K562 (cell line): ENCODE data around the gene HBG1. TPM values are rescaled to one million over a fixed set of nuclear protein-coding genes. Genes with fewer than 3 reads are reported as not detected.
A peak's percentile ranks its signal among the peaks of the same experiment; 100 is the strongest.

Source experiments
- ATAC-seq: fragments of 200-7000 bp; cut with Tn5 transposase; 3 replicates; pipeline ENCODE4 v1.9.1; 2020; ENCODE audit warnings: moderate library complexity
- BruUV-seq: library from RNA; stranded (reverse); fragments of 400-500 nt; replicated peaks from 2 replicates; lab custom pipeline; 2021; lab: Mats Ljungman, UMichigan
- CTCF ChIA-PET: fragments of 300-600 bp; formaldehyde crosslinking; extraction: SDS; loops from one replicate; lab custom pipeline; 2021; ENCODE audit warnings: low intra/inter-chr PET ratio; lab: Yijun Ruan, JAX
- POLR2A ChIA-PET: fragments of 300-600, 350-650 bp; sonication (Branson Sonifier 250); formaldehyde crosslinking; extraction: SDS; loops from one replicate; lab custom pipeline; 2021; ENCODE audit warnings: antibody characterized with exemption, inconsistent platforms; lab: Yijun Ruan, JAX
- DNase-seq, 4 experiments: peaks; one replicate each; pipeline versions ENCODE4 v3.0.0 to v3.0.0-alpha.2; 2011 to 2018; ENCODE audit warnings: low spot score in 3 of 4, mixed read lengths in 3 of 4; ENCODE audit errors: extremely low read depth in 1 of 4
- FAIRE-seq: peaks from 2 replicates; lab custom pipeline; 2011; peaks lifted over from hg19 to GRCh38; lab: Jason Lieb, UNC
- H2AFZ ChIP-seq: 2 replicates; pipeline ENCODE4 v1.6.0; 2011; ENCODE audit warnings: low read depth, low read length, control low read depth, inconsistent platforms
- H3K27ac ChIP-seq: fragments of 200-600 bp; 3 replicates; pipeline ENCODE4 v1.8.0; 2011; ENCODE audit warnings: low read depth, mild to moderate bottlenecking, control low read depth, inconsistent platforms, low read length, moderate library complexity, mixed read lengths; ENCODE audit errors: extremely low read depth
- H3K27me3 ChIP-seq, 2 experiments: fragments of 300-600 bp in 1 of 2; 2 replicates in 1 of 2; 3 replicates in 1 of 2; pipeline versions ENCODE4 v1.6.0 to v1.8.0; 2011; ENCODE audit warnings: inconsistent platforms in 2 of 2, low read length in 2 of 2, mild to moderate bottlenecking in 1 of 2, mixed read lengths in 1 of 2, moderate library complexity in 1 of 2; ENCODE audit not compliant: control insufficient read depth in 2 of 2, insufficient read depth in 2 of 2
- H3K36me3 ChIP-seq: fragments of 300-600 bp; 3 replicates; pipeline ENCODE4 v1.8.0; 2011; ENCODE audit warnings: mild to moderate bottlenecking, low read length, inconsistent platforms; ENCODE audit not compliant: control insufficient read depth, insufficient read depth
- H3K4me1 ChIP-seq, 2 experiments: fragments of 200-600 bp in 1 of 2; replicated peaks in 1 of 2; 2 replicates in 1 of 2; 3 replicates in 1 of 2; pipeline versions ENCODE4 v1.5.1 to v1.8.0; 2011; ENCODE audit warnings: inconsistent platforms in 2 of 2, low read length in 2 of 2, mild to moderate bottlenecking in 1 of 2, mixed read lengths in 1 of 2, moderate library complexity in 1 of 2; ENCODE audit not compliant: control insufficient read depth in 2 of 2, insufficient read depth in 2 of 2
- H3K4me2 ChIP-seq: 2 replicates; pipeline ENCODE4 v1.6.1; 2011; ENCODE audit warnings: low read length, control low read depth, inconsistent platforms, mixed read lengths; ENCODE audit not compliant: insufficient read depth
- H3K4me3 ChIP-seq: fragments of 200-600 bp; sonication (generic), shearing (Covaris generic); 2 replicates; pipeline ENCODE4 v1.5.1; 2016; ENCODE audit warnings: control low read depth, inconsistent platforms
- H3K79me2 ChIP-seq: fragments of 200-600 bp; 3 replicates; pipeline ENCODE4 v1.8.0; 2011; ENCODE audit warnings: low read length, inconsistent platforms; ENCODE audit not compliant: control insufficient read depth, insufficient read depth
- H3K9ac ChIP-seq, 2 experiments: 2 replicates each; pipeline versions ENCODE4 v1.6.0 to v1.6.1; 2011; ENCODE audit warnings: low read depth in 2 of 2, low read length in 2 of 2, control low read depth in 1 of 2, inconsistent platforms in 1 of 2, mild to moderate bottlenecking in 1 of 2, mixed read lengths in 1 of 2; ENCODE audit not compliant: insufficient read depth in 1 of 2
- H3K9me1 ChIP-seq: one replicate; pipeline ENCODE4 v1.6.0; 2011; ENCODE audit warnings: inconsistent platforms, mild to moderate bottlenecking, low read length, moderate library complexity; ENCODE audit not compliant: control insufficient read depth, insufficient read depth
- H3K9me3 ChIP-seq: replicated peaks from 2 replicates; pipeline ENCODE4 v1.5.1; 2011; ENCODE audit warnings: low read depth, low read length, inconsistent platforms; ENCODE audit not compliant: control insufficient read depth, insufficient read depth
- H4K20me1 ChIP-seq: replicated peaks from 2 replicates; pipeline ENCODE4 v1.6.1; 2011; ENCODE audit warnings: low read length, inconsistent platforms, mixed read lengths; ENCODE audit not compliant: control insufficient read depth, insufficient read depth
- AFF1 ChIP-seq, 2 experiments: fragments of 450-650 bp; IDR thresholded peaks; 2 replicates each; pipeline ENCODE4 v1.6.1; 2018; ENCODE audit warnings: mild to moderate bottlenecking in 2 of 2, low read depth in 1 of 2; ENCODE audit not compliant: partially characterized antibody in 2 of 2
- CCNT2 ChIP-seq: IDR thresholded peaks from 2 replicates; pipeline ENCODE4 v1.6.1; 2011; ENCODE audit warnings: borderline replicate concordance, low read depth, mild to moderate bottlenecking, moderate library complexity, mixed read lengths, low read length; ENCODE audit not compliant: insufficient read length; ENCODE audit errors: extremely low read depth
- CREM ChIP-seq: IDR thresholded peaks from 2 replicates; pipeline ENCODE4 v1.6.1; 2014; ENCODE audit warnings: antibody characterized with exemption, low read depth
- ELF4 ChIP-seq: fragments of 450-650 bp; formaldehyde crosslinking; IDR thresholded peaks from 2 replicates; pipeline ENCODE4 v1.4.0; 2022; ENCODE audit warnings: missing genetic modification characterization
- PHB ChIP-seq: fragments of 250-450 bp; sonication (Bioruptor Pico); IDR thresholded peaks from 2 replicates; pipeline ENCODE4 v1.5.0; 2021
- POLR2AphosphoS2 ChIP-seq: IDR thresholded peaks from 2 replicates; pipeline ENCODE4 v1.6.1; 2012; ENCODE audit warnings: low read length, improper control_type of control experiment
- POLR3A ChIP-seq: IDR thresholded peaks from 2 replicates; pipeline ENCODE4 v1.6.1; 2011; ENCODE audit warnings: borderline replicate concordance, mild to moderate bottlenecking, moderate library complexity; ENCODE audit not compliant: insufficient read length, insufficient read depth; ENCODE audit errors: extremely low read depth
- SAFB2 ChIP-seq: fragments of 200-400 bp; formaldehyde crosslinking; IDR thresholded peaks from 2 replicates; pipeline ENCODE4 v1.6.1; 2018; ENCODE audit warnings: borderline replicate concordance, low read length, low read depth, moderate library complexity; ENCODE audit not compliant: severe bottlenecking
- SNIP1 ChIP-seq: fragments of 450-650 bp; IDR thresholded peaks from 2 replicates; pipeline ENCODE4 v1.7.1; 2017; ENCODE audit warnings: low read depth, mild to moderate bottlenecking
- SP2 ChIP-seq: IDR thresholded peaks from 2 replicates; pipeline ENCODE4 v1.6.1; 2011; ENCODE audit warnings: mild to moderate bottlenecking, low read depth, low read length, moderate library complexity; ENCODE audit not compliant: poor library complexity, severe bottlenecking; ENCODE audit errors: extremely low read depth
- SUPT5H ChIP-seq: fragments of 450-650 bp; IDR thresholded peaks from 2 replicates; pipeline ENCODE4 v1.6.1; 2016
- ZNF197 ChIP-seq: fragments of 200-800 bp; sonication (Bioruptor generic); IDR thresholded peaks from 2 replicates; pipeline ENCODE4 v1.6.1; 2016; ENCODE audit warnings: low read depth, missing genetic modification characterization, missing compliant biosample characterization
- ZNF324 ChIP-seq: fragments of 250-450 bp; sonication (Bioruptor Pico); IDR thresholded peaks from 2 replicates; pipeline ENCODE4 v1.4.0; 2020; ENCODE audit warnings: mild to moderate bottlenecking
- ZNF41 ChIP-seq: fragments of 250-450 bp; sonication (Bioruptor Pico); conservative IDR thresholded peaks from 2 replicates; pipeline ENCODE4 v1.4.0; 2020; ENCODE audit warnings: mild to moderate bottlenecking
- ZNF589 ChIP-seq: fragments of 200-800 bp; sonication (Bioruptor generic); IDR thresholded peaks from 2 replicates; pipeline ENCODE4 v1.6.1; 2016; ENCODE audit warnings: low read depth, missing genetic modification characterization, missing compliant biosample characterization
- ZNF639 ChIP-seq, 2 experiments: fragments of 200-800 bp in 1 of 2; sonication (Bioruptor generic) in 1 of 2; sonication (generic) in 1 of 2; formaldehyde crosslinking in 1 of 2; IDR thresholded peaks in 1 of 2; conservative IDR thresholded peaks in 1 of 2; 2 replicates each; pipeline versions ENCODE4 v1.5.0 to v1.6.1; 2016 to 2020; ENCODE audit warnings: missing compliant biosample characterization in 1 of 2, missing genetic modification characterization in 1 of 2, missing genetic modification reagents in 1 of 2
- ZNF778 ChIP-seq: fragments of 450-650 bp; formaldehyde crosslinking; IDR thresholded peaks from 2 replicates; pipeline ENCODE4 v1.4.0; 2020; ENCODE audit warnings: mild to moderate bottlenecking, moderate library complexity
- WGBS: fragments of 100-300 bp; shearing (Covaris generic); methylation state at CpG from one replicate; pipeline ENCODE4 v1.1.6; 2016; ENCODE audit warnings: low coverage, mixed read lengths; ENCODE audit not compliant: insufficient coverage; ENCODE audit errors: missing lambda C conversion rate; 5-methylcytosine and 5-hydroxymethylcytosine counted together
- in situ Hi-C: fragments of 300-500 bp; cut with MboI; formaldehyde crosslinking; loops from 4 replicates; pipeline ENCODE4 v1.15.0; 2018; ENCODE audit warnings: inconsistent platforms, mixed read lengths
- intact Hi-C: fragments of 100-400 bp; cut with micrococcal nuclease; formaldehyde crosslinking; loops from 2 replicates; pipeline ENCODE4 v1.14.2; 2022
- polyA plus RNA-seq, 8 experiments: library from polyadenylated mRNA; depleted of rRNA in 4 of 8; stranded (reverse) in 5 of 8; unstranded in 3 of 8; fragments of >200 nt; fragmentation: Nextera tagmentation in 2 of 8; fragmentation: Illumina TruSeq in 1 of 8; extraction: Ambion mirVana in 2 of 8; extraction: Trizol in 1 of 8; gene quantifications; 2 replicates each; pipeline versions ENCODE4 v1.2.1 to v1.2.3, GENCODE V29; 2011 to 2014; ENCODE audit warnings: inconsistent platforms in 1 of 8, missing spikeins in 1 of 8
- total RNA-seq, 7 experiments: library from RNA; depleted of rRNA in 6 of 7; stranded (reverse); fragments of >200 nt in 6 of 7; fragmentation: Illumina TruSeq in 2 of 7; extraction: Trizol in 2 of 7; gene quantifications; 2 replicates each; pipeline versions ENCODE4 v1.2.1 to v1.2.3, GENCODE V29; 2011 to 2021; ENCODE audit warnings: low replicate concordance in 1 of 7

The HBG1 gene
- total and polyA plus RNA-seq, 9 of the 15 experiments (the other 6 are each of a cell fraction or from before 2014, with no cell fraction given): 1,066 to 16,338 (median 4,898) TPM

- intact Hi-C loops: loop anchor here (2.0 kb wide), 2 partner anchors 37 to 47 kb away; no protein-coding TSS in a partner anchor
- H3K79me2 ChIP-seq: peaks cover 85% of the 10 kb centered on the region
- H3K27me3 ChIP-seq: no peaks in the 10 kb centered on the region
- BruUV-seq: no TSS peak
- peaks cover 4% of the 10 kb centered on the region; the same call in 1 of the 2 replicates for H4K20me1 ChIP-seq
- in situ Hi-C loops: no loop called here
- DNase-seq: peak in 1 of 4 experiments; percentile 57
- H3K4me1 ChIP-seq: peaks cover 7 to 14% of the 10 kb centered on the region in 2 experiments
- no peaks in the 10 kb centered on the region for H3K9me1 ChIP-seq
- H3K4me2 ChIP-seq: peak overlapping the region; percentile 94
- no peak for ATAC-seq
- peak overlapping the region; percentile 59 to 70; a peak in 3 of 4 replicates for H3K9ac ChIP-seq
- H3K4me3 ChIP-seq: peak overlapping the region; percentile 58
- H3K9me3 ChIP-seq: no peaks in the 10 kb centered on the region
- H3K27ac ChIP-seq: peak overlapping the region; percentile 73
- CTCF ChIA-PET: no interaction called here
- POLR2A ChIA-PET: interaction anchor here (0.6 to 6.9 kb wide), 8 partner anchors 10 to 1569 kb away, joined by 3 to 30 read pairs (median 4); partner anchors contain the start of gene HBE1
- no peak for FAIRE-seq
- peaks cover 33% of the 10 kb centered on the region for H3K36me3 ChIP-seq
- no peak overlapping the region for H2AFZ ChIP-seq
- 3% methylated on average over 2 of the region's 2 CpGs for WGBS
- TF ChIP-seq SAFB2 (no peak), SUPT5H (peak; percentile 40; the same call in 1 of the 2 replicates), ELF4 (0 out of 2 replicates have a peak, but pooled peaks have one; percentile 27), CCNT2 (peak; percentile 9), POLR2AphosphoS2 (no peak; the same call in 1 of the 2 replicates), CREM (no peak), ZNF197 (CRISPR knock-in tag) (no peak), ZNF778 (CRISPR knock-in tag) (no peak), ZNF324 (CRISPR knock-in tag) (peak; percentile 61; the same call in 1 of the 2 replicates), ZNF589 (CRISPR knock-in tag) (no peak), POLR3A (no peak), PHB (CRISPR knock-in tag) (peak; percentile 31; the same call in 1 of the 2 replicates), SP2 (no peak), ZNF41 (CRISPR knock-in tag) (no peak), ZNF639 (CRISPR knock-in tag; conservative IDR thresholded peaks at IDR 0.05 in 1 of 2, IDR thresholded peaks at IDR 0.05 in 1 of 2) (0 out of 4 replicates have a peak, but pooled peaks of 1 of the 2 experiments have one; percentile 21), SNIP1 (no peak), AFF1 (IDR thresholded peaks at IDR 0.05; ENCODE audit: low read depth in 1 of 2, partially characterized antibody in 2 of 2) (peak in 1 of 2 experiments; percentile 13)
Observed at GRCh38 chr11:5251746-5252145, 2.1 kb upstream of the HBG1 start.
